MCF 10A (cell line): Measurements from ENCODE around the gene CENPT. TPM values are rescaled to one million over a fixed set of nuclear protein-coding genes. Genes with fewer than 3 reads are reported as not detected.
A peak's percentile ranks its signal among the peaks of the same experiment; 100 is the strongest.

ENCODE experiments used
- BruUV-seq: library from RNA; stranded (reverse); fragments of 400-500 nt; replicated peaks from 2 replicates; lab custom pipeline; 2021; lab: Mats Ljungman, UMichigan
- CTCF ChIA-PET: fragments of 300-600 bp; sonication (Branson Sonifier 250); formaldehyde crosslinking; extraction: SDS; loops from one replicate; lab custom pipeline; 2021; ENCODE audit warnings: antibody characterized with exemption, inconsistent platforms; lab: Yijun Ruan, JAX
- POLR2A ChIA-PET: fragments of 300-600, 350-650 bp; sonication (Branson Sonifier 250); formaldehyde crosslinking; extraction: SDS; loops from one replicate; lab custom pipeline; 2020; ENCODE audit warnings: antibody characterized with exemption, inconsistent platforms; lab: Yijun Ruan, JAX
- DNase-seq: peaks from one replicate; pipeline ENCODE4 v3.0.0-alpha.2; 2018; ENCODE audit not compliant: unreplicated experiment
- H3K27ac Mint-ChIP-seq: one replicate; pipeline ENCODE4 v1.8.0; 2022; ENCODE audit warnings: mild to moderate bottlenecking, low read depth, mixed read lengths; ENCODE audit not compliant: unreplicated experiment
- H3K27me3 Mint-ChIP-seq: one replicate; pipeline ENCODE4 v1.8.0; 2022; ENCODE audit warnings: mixed read lengths; ENCODE audit not compliant: insufficient read depth, unreplicated experiment
- H3K36me3 Mint-ChIP-seq: one replicate; pipeline ENCODE4 v1.8.0; 2022; ENCODE audit warnings: mild to moderate bottlenecking, moderate library complexity, mixed read lengths; ENCODE audit not compliant: insufficient read depth, unreplicated experiment
- H3K4me1 Mint-ChIP-seq: one replicate; pipeline ENCODE4 v1.8.0; 2022; ENCODE audit warnings: mixed read lengths; ENCODE audit not compliant: insufficient read depth, unreplicated experiment
- H3K4me3 Mint-ChIP-seq: one replicate; pipeline ENCODE4 v1.8.0; 2022; ENCODE audit warnings: mild to moderate bottlenecking, moderate library complexity, mixed read lengths; ENCODE audit not compliant: unreplicated experiment
- H3K9me3 Mint-ChIP-seq: one replicate; pipeline ENCODE4 v1.8.0; 2022; ENCODE audit warnings: mixed read lengths; ENCODE audit not compliant: unreplicated experiment
- CTCF ChIP-seq: fragments of 200-600 bp; IDR thresholded peaks from one replicate; pipeline ENCODE4 v1.8.0; 2022; ENCODE audit warnings: antibody characterized with exemption, mild to moderate bottlenecking; ENCODE audit not compliant: unreplicated experiment
- intact Hi-C: fragments of 100-400 bp; cut with micrococcal nuclease; formaldehyde crosslinking; loops from 2 replicates; pipeline ENCODE4 v1.14.1; 2022
- total RNA-seq: library from RNA; stranded (reverse); gene quantifications from 2 replicates; pipeline ENCODE4 v1.2.3, GENCODE V29; 2022

CENPT gene
- total RNA-seq, 1 experiment from 2014 or later: 30.9 TPM

DNA sequence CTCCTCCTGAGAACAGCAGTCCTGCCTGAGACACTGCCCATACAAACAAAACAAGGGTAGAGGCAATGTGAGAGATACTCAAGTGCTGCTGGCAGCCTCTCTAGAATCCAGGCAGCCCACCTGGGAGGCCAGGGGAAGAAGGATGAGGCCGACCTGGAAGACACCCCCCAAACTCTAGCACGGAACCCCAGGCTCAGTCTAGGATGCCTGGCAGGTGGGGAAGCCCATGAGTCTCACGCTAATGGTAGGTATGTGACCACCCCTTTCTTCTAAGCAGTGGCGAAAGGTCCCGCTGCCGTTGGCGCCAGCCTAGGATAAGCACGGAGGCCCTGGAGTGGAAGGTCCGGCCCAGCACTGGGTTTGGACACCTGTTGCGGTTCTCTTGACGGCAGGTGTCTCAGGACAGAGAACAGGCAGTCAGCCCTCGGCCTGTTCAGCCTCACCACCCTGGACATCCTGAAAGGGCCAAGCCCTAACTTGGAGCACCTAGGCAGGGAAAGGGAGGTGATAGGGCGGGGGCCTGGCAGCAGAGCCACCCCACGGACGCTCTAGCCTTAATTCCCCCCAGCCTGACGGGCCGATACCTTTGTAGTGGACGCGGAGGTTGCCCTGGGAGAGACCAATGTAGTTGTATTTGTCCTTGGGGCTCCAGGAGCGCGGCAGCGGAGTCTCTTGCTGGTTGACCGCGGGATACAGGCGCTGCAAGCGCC is 41.6 kb downstream of the CENPT start:
- intact Hi-C loops: loop anchor here (5.0 to 10.0 kb wide), 2 partner anchors 89 to 281 kb away; partner anchors contain the start of genes GFOD2 and RIPOR1
- no peaks in the 10 kb centered on the region for H3K9me3 Mint-ChIP-seq
- no peak for TF ChIP-seq CTCF
- H3K4me3 Mint-ChIP-seq: peak overlapping the region; percentile 90
- BruUV-seq: no TSS peak
- H3K36me3 Mint-ChIP-seq: peaks cover 37% of the 10 kb centered on the region
- DNase-seq: no peak
- H3K27me3 Mint-ChIP-seq: no peaks in the 10 kb centered on the region
- peaks cover 5% of the 10 kb centered on the region for H3K4me1 Mint-ChIP-seq
- POLR2A ChIA-PET: interaction anchor here (0.6 to 2.3 kb wide), 28 partner anchors 9 to 558 kb away, joined by 3 to 27 read pairs (median 4); partner anchors contain the start of genes ATP6V0D1, CTCF, CTRL and DDX28
- H3K27ac Mint-ChIP-seq: peak overlapping the region; percentile 89
- CTCF ChIA-PET: interaction anchor here (0.6 to 3.0 kb wide), 6 partner anchors 10 to 290 kb away, joined by 3 to 24 read pairs (median 5); no protein-coding TSS in a partner anchor

DNA sequence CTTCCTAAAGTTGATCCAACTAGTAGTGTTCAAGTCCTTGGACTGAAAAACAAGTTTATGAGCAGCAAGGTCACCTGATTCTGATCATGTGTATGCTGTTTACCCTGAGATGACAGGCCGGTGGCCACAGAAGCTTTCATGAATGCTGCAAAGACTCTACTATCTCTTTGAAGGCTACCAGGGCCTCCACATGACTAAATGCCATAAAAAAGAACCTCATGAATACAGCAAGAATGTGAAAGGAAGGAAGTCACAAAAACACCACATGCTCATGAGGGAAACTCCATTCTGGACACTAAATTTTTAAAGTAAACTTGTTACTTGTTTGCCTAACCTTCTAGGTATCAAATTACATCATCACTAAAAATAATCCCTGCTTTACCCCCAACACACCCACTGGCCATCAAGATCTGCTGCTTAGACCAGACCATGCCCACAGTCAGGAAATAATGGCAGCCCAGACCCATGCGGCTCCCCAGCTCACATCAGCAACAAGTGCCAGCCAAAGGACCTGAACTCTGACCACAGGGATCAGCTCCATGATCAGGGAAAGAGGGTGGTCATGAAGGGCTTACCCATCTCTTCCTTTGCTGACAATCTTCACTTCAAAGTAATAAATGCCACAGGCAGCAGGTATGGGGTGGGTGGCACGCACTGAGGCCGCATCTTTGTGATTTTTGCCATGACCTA is 42.5 kb downstream of the CENPT start:
- peaks cover 10% of the 10 kb centered on the region for H3K4me1 Mint-ChIP-seq
- ChIA-PET POLR2A (interaction anchor here (0.6 kb wide), 1 partner anchor 138 kb away, joined by 3 read pairs; no protein-coding TSS in a partner anchor), CTCF (interaction anchor here (0.6 to 1.3 kb wide), 3 partner anchors 9 to 236 kb away, joined by 3 to 6 read pairs (median 4); no protein-coding TSS in a partner anchor)
- H3K27ac Mint-ChIP-seq: peak overlapping the region; percentile 89
- no peaks in the 10 kb centered on the region for H3K9me3 Mint-ChIP-seq
- TSS peak; percentile 47 for BruUV-seq
- no peak for TF ChIP-seq CTCF
- peak overlapping the region; percentile 90 for H3K4me3 Mint-ChIP-seq
- DNase-seq: no peak
- H3K36me3 Mint-ChIP-seq: peaks cover 37% of the 10 kb centered on the region
- intact Hi-C loops: loop anchor here (5.0 to 10.0 kb wide), 2 partner anchors 88 to 280 kb away; partner anchors contain the start of genes GFOD2 and RIPOR1
- no peaks in the 10 kb centered on the region for H3K27me3 Mint-ChIP-seq

DNA sequence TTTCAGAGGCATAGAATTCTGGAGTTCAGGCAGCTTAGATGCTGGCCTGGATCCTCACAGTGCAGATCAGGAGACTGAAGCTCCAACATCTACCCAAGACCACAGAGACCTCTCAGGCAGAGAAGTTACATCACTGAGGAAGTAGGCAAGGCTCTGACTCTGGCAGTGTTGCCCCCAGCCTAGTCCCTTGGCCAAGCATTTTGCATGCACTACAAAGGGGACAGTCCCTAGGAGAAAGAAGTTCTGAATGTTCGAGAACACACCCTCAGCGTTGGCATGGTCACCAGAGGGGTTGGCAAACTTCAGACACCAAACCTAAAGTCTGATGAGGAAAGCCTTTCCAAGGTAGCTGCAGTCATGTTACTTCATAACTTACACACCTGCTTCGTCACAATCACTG is 43.6 kb downstream of the CENPT start:
- peaks cover 47% of the 10 kb centered on the region for H3K36me3 Mint-ChIP-seq
- intact Hi-C loops: loop anchor here (10.0 kb wide), 1 partner anchor 279 kb away; the partner anchor contains the start of gene RIPOR1
- ChIA-PET POLR2A (interaction anchor here (1.2 kb wide), 1 partner anchor 80 kb away, joined by 3 read pairs; no protein-coding TSS in a partner anchor), CTCF (interaction anchor here (0.6 to 3.1 kb wide), 9 partner anchors 8 to 284 kb away, joined by 3 to 21 read pairs (median 3); partner anchors contain the start of gene CTCF)
- H3K4me1 Mint-ChIP-seq: peaks cover 10% of the 10 kb centered on the region
- DNase-seq: no peak
- H3K9me3 Mint-ChIP-seq: no peaks in the 10 kb centered on the region
- no peak overlapping the region for H3K27ac Mint-ChIP-seq
- BruUV-seq: no TSS peak
- no peak for TF ChIP-seq CTCF
- no peaks in the 10 kb centered on the region for H3K27me3 Mint-ChIP-seq
- no peak overlapping the region for H3K4me3 Mint-ChIP-seq
